GM12878 (cell line): Measurements from ENCODE around the gene CIROP. TPM values are rescaled to one million over a fixed set of nuclear protein-coding genes. Genes with fewer than 3 reads are reported as not detected.

Experiments
- ATAC-seq: fragments of 200-7000 bp; cut with Tn5 transposase; 3 replicates; pipeline ENCODE4 v1.9.1; 2020; ENCODE audit warnings: mild to moderate bottlenecking, moderate library complexity
- BruUV-seq: library from RNA; stranded (reverse); fragments of 400-500 nt; replicated peaks from 2 replicates; lab custom pipeline; 2021; lab: Mats Ljungman, UMichigan
- CTCF ChIA-PET: fragments of 300-600 bp; sonication (Branson Sonifier 250); formaldehyde crosslinking; extraction: SDS; loops from one replicate; lab custom pipeline; 2021; ENCODE audit warnings: inconsistent platforms; lab: Yijun Ruan, JAX
- POLR2A ChIA-PET: fragments of 350-600 bp; formaldehyde crosslinking; extraction: SDS; loops from one replicate; lab custom pipeline; 2021; ENCODE audit warnings: inconsistent platforms; lab: Charles Lee
- RAD21 ChIA-PET: fragments of 300-600 bp; sonication (Branson Sonifier 250); formaldehyde crosslinking; loops from one replicate; lab custom pipeline; 2023; ENCODE audit warnings: antibody characterized with exemption; ENCODE audit not compliant: unreplicated experiment; lab: Charles Lee
- SMC1A ChIA-PET: fragments of 300-600 bp; sonication (Branson Sonifier 250); formaldehyde crosslinking; loops from one replicate; lab custom pipeline; 2023; ENCODE audit not compliant: unreplicated experiment, uncharacterized antibody; lab: Charles Lee
- DNase-seq: peaks from one replicate; pipeline ENCODE4 v3.0.0-alpha.2; 2011; ENCODE audit warnings: low read depth, low spot score
- FAIRE-seq: peaks from 3 replicates; lab custom pipeline; 2011; peaks lifted over from hg19 to GRCh38; lab: Jason Lieb, UNC
- H2AFZ ChIP-seq: 2 replicates; pipeline ENCODE4 v1.6.0; 2011; ENCODE audit warnings: low read depth, low read length, control low read depth; ENCODE audit not compliant: control insufficient read depth
- H3K27ac ChIP-seq: 2 replicates; pipeline ENCODE4 v1.5.1; 2011; ENCODE audit warnings: control low read depth; ENCODE audit not compliant: control insufficient read depth, insufficient read depth
- H3K27me3 ChIP-seq, 2 experiments: replicated peaks in 1 of 2; 2 replicates each; pipeline versions ENCODE4 v1.6.0 to v1.6.1; 2011; ENCODE audit warnings: low read length in 1 of 2; ENCODE audit not compliant: control insufficient read depth in 2 of 2, insufficient read depth in 2 of 2
- H3K36me3 ChIP-seq, 2 experiments: 2 replicates each; pipeline ENCODE4 v1.5.1; 2011; ENCODE audit warnings: low read length in 1 of 2; ENCODE audit not compliant: control insufficient read depth in 2 of 2, insufficient read depth in 2 of 2
- H3K4me1 ChIP-seq: 2 replicates; pipeline ENCODE4 v1.6.1; 2011; ENCODE audit warnings: mild to moderate bottlenecking, low read length, moderate library complexity, mixed read lengths; ENCODE audit not compliant: control insufficient read depth, insufficient read depth
- H3K4me2 ChIP-seq: 2 replicates; pipeline ENCODE4 v1.6.0; 2011; ENCODE audit warnings: control low read depth; ENCODE audit not compliant: control insufficient read depth, insufficient read depth
- H3K4me3 ChIP-seq: fragments of 200-600 bp; sonication (generic); 2 replicates; pipeline ENCODE4 v1.5.1; 2016
- H3K79me2 ChIP-seq: 2 replicates; pipeline ENCODE4 v1.6.0; 2011; ENCODE audit warnings: low read length; ENCODE audit not compliant: control insufficient read depth, insufficient read depth
- H3K9ac ChIP-seq: 2 replicates; pipeline ENCODE4 v1.8.0; 2011; ENCODE audit warnings: low read length, control low read depth, mixed read lengths; ENCODE audit not compliant: control insufficient read depth, insufficient read depth
- H3K9me3 ChIP-seq: replicated peaks from 3 replicates; pipeline ENCODE4 v1.5.1; 2011; ENCODE audit warnings: mild to moderate bottlenecking, low read length; ENCODE audit not compliant: control insufficient read depth, insufficient read depth
- H4K20me1 ChIP-seq: 2 replicates; pipeline ENCODE4 v1.6.0; 2011; ENCODE audit not compliant: control insufficient read depth, insufficient read depth
- HDAC2 ChIP-seq: fragments of 200-600 bp; sonication (generic); IDR thresholded peaks from 2 replicates; pipeline ENCODE4 v1.6.1; 2017
- SP1 ChIP-seq: IDR thresholded peaks from one replicate; pipeline ENCODE4 v1.6.1; 2011; ENCODE audit warnings: low read depth, low read length
- WGBS: methylation state at CpG from one replicate; pipeline ENCODE4 v1.1.6; 2016; ENCODE audit warnings: low lambda C conversion rate; ENCODE audit not compliant: insufficient replicate concordance, insufficient coverage; ENCODE audit errors: missing lambda C conversion rate; 5-methylcytosine and 5-hydroxymethylcytosine counted together
- in situ Hi-C: fragments of 300-500 bp; cut with MboI; formaldehyde crosslinking; loops from 9 replicates; pipeline ENCODE4 v1.14.3; 2018; ENCODE audit warnings: mixed read lengths
- intact Hi-C: fragments of 100-400 bp; cut with micrococcal nuclease; formaldehyde crosslinking; loops from one replicate; pipeline ENCODE4 v1.14.2; 2022; ENCODE audit not compliant: unreplicated experiment
- polyA plus RNA-seq, 11 experiments: library from polyadenylated mRNA; depleted of rRNA in 4 of 11; unstranded in 6 of 11; stranded (reverse) in 5 of 11; fragments of >200 nt; fragmentation: Nextera tagmentation in 4 of 11; fragmentation: Illumina TruSeq in 1 of 11; extraction: Ambion mirVana in 4 of 11; extraction: Trizol in 1 of 11; gene quantifications; 1 replicate in 1 of 11; 2 replicates in 10 of 11; pipeline versions ENCODE4 v1.2.1 to v1.2.3, GENCODE V29; 2011 to 2016; ENCODE audit warnings: inconsistent platforms in 2 of 11, missing spikeins in 2 of 11, low read depth in 1 of 11
- total RNA-seq, 4 experiments: library from RNA; depleted of rRNA in 3 of 4; stranded (reverse); fragments of >200 nt in 3 of 4; fragmentation: Illumina TruSeq in 1 of 4; extraction: Trizol in 1 of 4; gene quantifications; 2 replicates each; pipeline versions ENCODE4 v1.2.1 to v1.2.3, GENCODE V29; 2013 to 2021
- TF ChIP-seq, protein P1 (sequence below): fragments of 450-650 bp; IDR thresholded peaks from 2 replicates; pipeline ENCODE4 v1.6.1; 2017; ENCODE audit warnings: antibody characterized with exemption, mild to moderate bottlenecking, moderate library complexity

The CIROP gene
- total and polyA plus RNA-seq, 10 of the 15 experiments (the other 5 are each of a cell fraction or from before 2014, with no cell fraction given) = not detected

DNA sequence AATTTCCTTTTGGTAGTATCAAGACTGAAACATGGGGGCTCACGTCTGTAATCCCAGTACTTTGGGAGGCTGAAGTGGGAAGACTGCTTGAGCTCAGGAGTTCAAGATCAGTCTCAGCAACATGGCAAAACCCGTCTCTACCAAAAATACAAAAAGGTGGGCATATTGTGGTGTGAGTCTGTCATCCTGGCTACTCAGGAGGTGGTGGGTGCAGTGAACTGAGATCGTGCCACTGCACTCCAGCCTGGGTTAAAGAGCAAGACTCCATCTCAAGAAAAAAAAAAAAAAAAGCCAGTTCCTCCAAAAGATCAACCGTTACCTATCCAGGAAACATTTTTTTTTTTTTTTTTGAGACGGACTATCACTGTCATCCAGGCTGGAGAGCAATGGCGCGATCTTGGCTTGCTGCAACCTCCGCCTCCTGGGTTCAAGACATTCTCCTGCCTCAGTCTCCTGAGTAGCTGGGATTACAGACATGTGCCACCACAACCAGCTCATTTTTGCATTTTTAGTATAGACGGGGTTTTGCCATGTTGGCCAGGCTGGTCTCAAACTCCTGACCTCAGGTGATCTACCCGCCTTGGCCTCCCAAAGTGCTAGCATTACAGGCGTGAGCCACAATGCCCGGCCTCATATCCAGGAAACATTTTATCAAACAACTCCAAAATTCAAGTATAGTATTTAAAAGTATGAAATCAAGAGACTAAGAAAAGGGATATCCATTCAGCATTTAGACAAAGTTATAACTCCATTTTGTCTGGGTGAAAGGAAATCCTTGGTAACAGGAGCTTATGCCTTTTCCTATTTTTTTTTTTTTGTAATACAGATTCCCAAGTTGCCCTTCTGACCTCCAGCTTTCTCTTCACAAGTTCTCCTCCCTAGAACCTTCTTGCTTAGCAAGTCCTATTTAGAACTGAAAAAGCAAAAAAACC lies 13.2 kb downstream of the CIROP start:
- Histone ChIP-seq H3K27me3 (no peaks in the 10 kb centered on the region), H3K79me2 (peaks cover 44% of the 10 kb centered on the region), H3K4me3 (no peak overlapping the region), H3K9ac (no peak overlapping the region), H3K9me3 (no peaks in the 10 kb centered on the region), H3K4me2 (no peak overlapping the region), H3K36me3 (peaks cover 3 to 28% of the 10 kb centered on the region in 2 experiments), H3K27ac (no peak overlapping the region; the same call in 1 of the 2 replicates), H3K4me1 (no peaks in the 10 kb centered on the region; the same call in 1 of the 2 replicates), H4K20me1 (0 out of 2 replicates have a peak, but pooled peaks cover 7% of the 10 kb centered on the region), H2AFZ (no peak overlapping the region)
- no TSS peak for BruUV-seq
- ChIA-PET SMC1A (interaction anchor here (0.6 to 2.3 kb wide), 8 partner anchors 8 to 122 kb away, joined by 3 to 11 read pairs (median 5); no protein-coding TSS in a partner anchor), CTCF (interaction anchor here (0.7 to 5.3 kb wide), 11 partner anchors 11 to 707 kb away, joined by 3 to 60 read pairs (median 6); partner anchors contain the start of gene NGDN), RAD21 (interaction anchor here (1.6 kb wide), 1 partner anchor 23 kb away, joined by 6 read pairs; no protein-coding TSS in a partner anchor), POLR2A (interaction anchor here (0.6 to 1.7 kb wide), 5 partner anchors 23 to 491 kb away, joined by 3 to 6 read pairs (median 4); partner anchors contain the start of gene HOMEZ)
- WGBS = 87% methylated on average over 11 of the region's 12 CpGs
- no peak for DNase-seq
- in situ Hi-C loops (no loop called here), intact Hi-C loops (no loop called here)
- no peak for ATAC-seq
- no peak for TF ChIP-seq SP1
- TF ChIP-seq HDAC2 = no peak
- TF ChIP-seq, protein P1, sequence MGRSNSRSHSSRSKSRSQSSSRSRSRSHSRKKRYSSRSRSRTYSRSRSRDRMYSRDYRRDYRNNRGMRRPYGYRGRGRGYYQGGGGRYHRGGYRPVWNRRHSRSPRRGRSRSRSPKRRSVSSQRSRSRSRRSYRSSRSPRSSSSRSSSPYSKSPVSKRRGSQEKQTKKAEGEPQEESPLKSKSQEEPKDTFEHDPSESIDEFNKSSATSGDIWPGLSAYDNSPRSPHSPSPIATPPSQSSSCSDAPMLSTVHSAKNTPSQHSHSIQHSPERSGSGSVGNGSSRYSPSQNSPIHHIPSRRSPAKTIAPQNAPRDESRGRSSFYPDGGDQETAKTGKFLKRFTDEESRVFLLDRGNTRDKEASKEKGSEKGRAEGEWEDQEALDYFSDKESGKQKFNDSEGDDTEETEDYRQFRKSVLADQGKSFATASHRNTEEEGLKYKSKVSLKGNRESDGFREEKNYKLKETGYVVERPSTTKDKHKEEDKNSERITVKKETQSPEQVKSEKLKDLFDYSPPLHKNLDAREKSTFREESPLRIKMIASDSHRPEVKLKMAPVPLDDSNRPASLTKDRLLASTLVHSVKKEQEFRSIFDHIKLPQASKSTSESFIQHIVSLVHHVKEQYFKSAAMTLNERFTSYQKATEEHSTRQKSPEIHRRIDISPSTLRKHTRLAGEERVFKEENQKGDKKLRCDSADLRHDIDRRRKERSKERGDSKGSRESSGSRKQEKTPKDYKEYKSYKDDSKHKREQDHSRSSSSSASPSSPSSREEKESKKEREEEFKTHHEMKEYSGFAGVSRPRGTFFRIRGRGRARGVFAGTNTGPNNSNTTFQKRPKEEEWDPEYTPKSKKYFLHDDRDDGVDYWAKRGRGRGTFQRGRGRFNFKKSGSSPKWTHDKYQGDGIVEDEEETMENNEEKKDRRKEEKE = no peak
- FAIRE-seq = no peak
